HepG2 (cell line): ENCODE results near the gene PNLIPRP1. TPM values are rescaled to one million over a fixed set of nuclear protein-coding genes. Genes with fewer than 3 reads are reported as not detected.

Experiments
- ATAC-seq: fragments of 200-7000 bp; cut with Tn5 transposase; 3 replicates; pipeline ENCODE4 v1.9.1; 2020; ENCODE audit warnings: mild to moderate bottlenecking, moderate library complexity
- BruUV-seq: library from RNA; stranded (reverse); fragments of 400-500 nt; replicated peaks from 2 replicates; lab custom pipeline; 2021; lab: Mats Ljungman, UMichigan
- CTCF ChIA-PET: fragments of 300-600 bp; formaldehyde crosslinking; extraction: SDS; loops from one replicate; lab custom pipeline; 2021; ENCODE audit warnings: low total read pairs, inconsistent platforms, low intra/inter-chr PET ratio; lab: Yijun Ruan, JAX
- POLR2A ChIA-PET: fragments of 350-600 bp; sonication (Branson Sonifier 250); formaldehyde crosslinking; loops from one replicate; lab custom pipeline; 2020; ENCODE audit warnings: antibody characterized with exemption, inconsistent platforms; lab: Yijun Ruan, JAX
- DNase-seq: peaks from one replicate; pipeline ENCODE4 v3.0.0-alpha.2; 2015; ENCODE audit warnings: low spot score
- FAIRE-seq: peaks from 3 replicates; lab custom pipeline; 2011; peaks lifted over from hg19 to GRCh38; lab: Jason Lieb, UNC
- H2AFZ ChIP-seq: one replicate; pipeline ENCODE4 v1.6.1; 2011; ENCODE audit warnings: low read length, inconsistent platforms
- H3K27ac ChIP-seq: fragments of 300-600 bp; 3 replicates; pipeline ENCODE4 v1.8.0; 2011; ENCODE audit warnings: mixed run types, mild to moderate bottlenecking, mixed read lengths, low read length, inconsistent platforms; ENCODE audit not compliant: insufficient read depth; ENCODE audit errors: extremely low read length
- H3K27me3 ChIP-seq, 2 experiments: fragments of 200-600 bp in 1 of 2; 2 replicates in 1 of 2; 3 replicates in 1 of 2; pipeline versions ENCODE4 v1.6.0 to v1.8.0; 2011; ENCODE audit warnings: low read length in 2 of 2, mild to moderate bottlenecking in 2 of 2, moderate library complexity in 2 of 2, inconsistent platforms in 1 of 2; ENCODE audit not compliant: insufficient read depth in 2 of 2, control insufficient read depth in 1 of 2
- H3K36me3 ChIP-seq, 2 experiments: fragments of 200-600 bp in 1 of 2; replicated peaks in 1 of 2; 2 replicates in 1 of 2; 3 replicates in 1 of 2; pipeline versions ENCODE4 v1.5.1 to v1.8.0; 2011; ENCODE audit warnings: low read length in 2 of 2, inconsistent platforms in 1 of 2; ENCODE audit not compliant: insufficient read depth in 2 of 2, control insufficient read depth in 1 of 2
- H3K4me1 ChIP-seq: 2 replicates; pipeline ENCODE4 v1.5.1; 2012; ENCODE audit warnings: low read length, inconsistent platforms; ENCODE audit not compliant: insufficient read depth
- H3K4me2 ChIP-seq: 2 replicates; pipeline ENCODE4 v1.6.0; 2011; ENCODE audit warnings: low read depth, low read length, inconsistent platforms
- H3K4me3 ChIP-seq, 3 experiments: fragments of 200-600 bp in 1 of 3; sonication (generic), shearing (Covaris generic) in 1 of 3; replicated peaks in 1 of 3; 2 replicates each; pipeline ENCODE4 v1.5.1; 2011 to 2016; ENCODE audit warnings: low read length in 3 of 3, inconsistent platforms in 2 of 3, low read depth in 2 of 3, mild to moderate bottlenecking in 2 of 3, control low read depth in 1 of 3, mixed read lengths in 1 of 3; ENCODE audit not compliant: insufficient read depth in 1 of 3
- H3K79me2 ChIP-seq: one replicate; pipeline ENCODE4 v1.6.1; 2011; ENCODE audit warnings: low read length, inconsistent platforms; ENCODE audit not compliant: insufficient read depth
- H3K9ac ChIP-seq: 2 replicates; pipeline ENCODE4 v1.6.0; 2011; ENCODE audit warnings: mild to moderate bottlenecking, low read depth, low read length, inconsistent platforms; ENCODE audit not compliant: insufficient read depth
- H3K9me3 ChIP-seq: 2 replicates; pipeline ENCODE4 v1.5.1; 2012; ENCODE audit warnings: mild to moderate bottlenecking, low read length
- H4K20me1 ChIP-seq: 2 replicates; pipeline ENCODE4 v1.6.0; 2011; ENCODE audit warnings: inconsistent platforms, mild to moderate bottlenecking, low read length, moderate library complexity; ENCODE audit not compliant: insufficient read depth
- ARID5B ChIP-seq: IDR thresholded peaks from 2 replicates; pipeline ENCODE4 v1.4.0; 2020; ENCODE audit warnings: mild to moderate bottlenecking, missing genetic modification reagents
- CTCF ChIP-seq: sonication (generic); formaldehyde crosslinking; IDR thresholded peaks from 2 replicates; pipeline ENCODE4 v1.5.0; 2020; ENCODE audit warnings: mild to moderate bottlenecking, missing genetic modification reagents, moderate library complexity
- GABPB1 ChIP-seq: IDR thresholded peaks from 2 replicates; pipeline ENCODE4 v1.6.1; 2016; ENCODE audit warnings: mild to moderate bottlenecking, missing genetic modification reagents, moderate library complexity, missing compliant biosample characterization
- MYC ChIP-seq: sonication (generic); formaldehyde crosslinking; IDR thresholded peaks from 2 replicates; pipeline ENCODE4 v1.9.0; 2021; ENCODE audit warnings: missing genetic modification reagents, borderline replicate concordance
- PATZ1 ChIP-seq: sonication (generic); formaldehyde crosslinking; IDR thresholded peaks from 2 replicates; pipeline ENCODE4 v1.4.0; 2020; ENCODE audit warnings: missing genetic modification reagents
- RAD21 ChIP-seq: fragments of 450-650 bp; formaldehyde crosslinking; IDR thresholded peaks from 2 replicates; pipeline ENCODE4 v1.5.0; 2020; ENCODE audit warnings: mild to moderate bottlenecking
- STAG1 ChIP-seq: sonication (generic); formaldehyde crosslinking; IDR thresholded peaks from 2 replicates; pipeline ENCODE4 v1.4.0; 2020; ENCODE audit warnings: missing genetic modification reagents
- TFE3 ChIP-seq: IDR thresholded peaks from 2 replicates; pipeline ENCODE4 v1.6.1; 2016
- ZNF652 ChIP-seq: IDR thresholded peaks from 2 replicates; pipeline ENCODE4 v1.6.1; 2016; ENCODE audit warnings: low read depth, borderline replicate concordance
- WGBS: methylation state at CpG from one replicate; pipeline ENCODE4 v1.1.6; 2017; ENCODE audit warnings: low lambda C conversion rate; 5-methylcytosine and 5-hydroxymethylcytosine counted together
- in situ Hi-C: cut with HindIII; loops from 2 replicates; pipeline ENCODE4 v1.10.0; 2017; ENCODE audit warnings: low pct_unique_long_range_greater_than_20kb; ENCODE audit not compliant: extremely low pct_ligation_motif_present
- intact Hi-C: fragments of 100-400 bp; cut with micrococcal nuclease; formaldehyde crosslinking; loops from one replicate; pipeline ENCODE4 v1.10.0; 2022; ENCODE audit not compliant: unreplicated experiment
- polyA plus RNA-seq, 8 experiments: library from polyadenylated mRNA; depleted of rRNA in 3 of 8; stranded (reverse) in 7 of 8; unstranded in 1 of 8; fragments of >200 nt; fragmentation: Illumina TruSeq in 4 of 8; extraction: Trizol in 4 of 8; gene quantifications; 2 replicates each; pipeline versions ENCODE4 v1.2.1 to v1.2.3, GENCODE V29; 2011 to 2016; ENCODE audit warnings: low read depth in 4 of 8, missing spikeins in 1 of 8, mixed read lengths in 1 of 8; ENCODE audit not compliant: insufficient read depth in 1 of 8
- total RNA-seq, 5 experiments: library from RNA; depleted of rRNA; stranded (reverse); fragments of >200 nt; fragmentation: Illumina TruSeq; extraction: Trizol; gene quantifications; 2 replicates each; pipeline ENCODE4 v1.2.3, GENCODE V29; 2016; ENCODE audit warnings: low read depth in 1 of 5

PNLIPRP1 gene
- total and polyA plus RNA-seq, 2 of the 13 experiments (the other 11 are each of a cell fraction or from before 2014, with no cell fraction given): not detected

GRCh38 chr10:116627386-116627933, 36.7 kb downstream of the PNLIPRP1 start:
- WGBS: 69% methylated on average over 24 of the region's 49 CpGs

More at GRCh38 chr10:116627386-116627933, 36.7 kb downstream of the PNLIPRP1 start:
- Histone ChIP-seq H2AFZ (no peak overlapping the region), H3K4me1 (no peaks in the 10 kb centered on the region), H3K79me2 (no peaks in the 10 kb centered on the region), H3K9me3 (no peaks in the 10 kb centered on the region), H4K20me1 (no peaks in the 10 kb centered on the region), H3K9ac (no peak overlapping the region), H3K4me2 (peak overlapping the region; percentile 57), H3K27ac (no peak overlapping the region), H3K36me3 (no peaks in the 10 kb centered on the region), H3K4me3 (peak overlapping the region in 2 of 3 experiments; percentile 20 to 28; a peak in 2 of 6 replicates), H3K27me3 (no peaks in the 10 kb centered on the region)
- ChIA-PET POLR2A (no interaction called here), CTCF (interaction anchor here (2.0 kb wide), 1 partner anchor 160 kb away, joined by 9 read pairs; no protein-coding TSS in a partner anchor)
- intact Hi-C loops (loop anchor here (1.0 kb wide), 2 partner anchors 55 to 161 kb away; no protein-coding TSS in a partner anchor), in situ Hi-C loops (no loop called here)
- peak; percentile 7 for DNase-seq
- no peak for FAIRE-seq
- peak; percentile 96 for ATAC-seq
- TF ChIP-seq CTCF (peak; percentile 84), TFE3 (CRISPR knock-in tag) (no peak), RAD21 (CRISPR knock-in tag) (peak; percentile 77), ZNF652 (no peak), GABPB1 (CRISPR knock-in tag) (peak; percentile 49; the same call in 1 of the 2 replicates), MYC (CRISPR knock-in tag) (peak; percentile 28; the same call in 1 of the 2 replicates), PATZ1 (CRISPR knock-in tag) (0 out of 2 replicates have a peak, but pooled peaks have one; percentile 11), ARID5B (CRISPR knock-in tag) (peak; percentile 12; the same call in 1 of the 2 replicates), STAG1 (peak; percentile 84)
- no TSS peak for BruUV-seq
